Dermis blood vessel endothelial cell (primary cell): ENCODE measurements around the gene SIRPB2. TPM values are rescaled to one million over a fixed set of nuclear protein-coding genes. Genes with fewer than 3 reads are reported as not detected.

ENCODE experiments used
- DNase-seq: peaks from one replicate; pipeline ENCODE4 v3.0.0; 2010
- total RNA-seq: library from RNA; depleted of rRNA; stranded (reverse); fragments of >200 nt; gene quantifications from 2 replicates; pipeline ENCODE4 v1.2.3, GENCODE V29; 2014

The SIRPB2 gene
- total RNA-seq, 1 donor from 2014 or later: 0.51 TPM

GRCh38 chr20:1440024-1440423 lies 51.2 kb downstream of the SIRPB2 start:
- peak; percentile 61 for DNase-seq

GRCh38 chr20:1438361-1438760 lies 52.9 kb downstream of the SIRPB2 start:
- DNase-seq: no peak

GRCh38 chr20:1437235-1437904 lies 53.9 kb downstream of the SIRPB2 start:
- DNase-seq: peak; percentile 93

GRCh38 chr20:1436263-1436662 lies 55.0 kb downstream of the SIRPB2 start:
- DNase-seq: no peak

GRCh38 chr20:1435337-1435699 lies 55.9 kb downstream of the SIRPB2 start:
- DNase-seq: no peak

- DNase-seq: peak; percentile 93
Observed at GRCh38 chr20:1434571-1435336, 56.5 kb downstream of the SIRPB2 start.

GRCh38 chr20:1431158-1431557 lies 60.1 kb downstream of the SIRPB2 start:
- DNase-seq: no peak

GRCh38 chr20:1430004-1430451 lies 61.2 kb downstream of the SIRPB2 start:
- DNase-seq: peak; percentile 66

GRCh38 chr20:1429143-1429728 lies 62.0 kb downstream of the SIRPB2 start:
- DNase-seq: no peak

- no peak for DNase-seq
Observed at GRCh38 chr20:1427457-1428054, 63.7 kb downstream of the SIRPB2 start.

GRCh38 chr20:1426231-1426849 lies 64.9 kb downstream of the SIRPB2 start:
- DNase-seq: no peak

Other genes with a start within 250 kb of the SIRPB2 start
- 6.2 and 6.3 TPM in 2 replicates for gene SNPH, start 225.1 kb downstream of the SIRPB2 start, total RNA-seq
- gene SDCBP2, start 162.3 kb downstream of the SIRPB2 start, total RNA-seq: 4.6 and 6.0 TPM in 2 replicates
- gene FKBP1A, start 98.4 kb downstream of the SIRPB2 start, total RNA-seq: 269 and 390 TPM in 2 replicates
- gene NSFL1C, start 24.6 kb downstream of the SIRPB2 start, total RNA-seq: 28.8 and 39.6 TPM in 2 replicates
- not detected in 2 replicates for gene SIRPD, start 66.3 kb upstream of the SIRPB2 start, total RNA-seq
- 0.17 and 4.0 TPM in 2 replicates for gene SIRPB1, start 128.6 kb upstream of the SIRPB2 start, total RNA-seq
- gene SIRPG, start 166.4 kb upstream of the SIRPB2 start, total RNA-seq: not detected in 2 replicates